GM11168 (cell line): Measurements from ENCODE around the gene INTS11.

Source experiments
- in situ Hi-C: fragments of 300-500 bp; cut with MboI; formaldehyde crosslinking; loops from one replicate; pipeline ENCODE4 v1.12.0; 2022; ENCODE audit warnings: low sequenced_read_pairs; ENCODE audit not compliant: unreplicated experiment

The INTS11 gene

GRCh38 chr1:1358433-1359271 lies 34.2 kb upstream of the INTS11 start, which contains the start of gene MXRA8:
Gene MXRA8, minus strand, starts transcription at chr1:1358555. Its CDS starts 51 bp downstream, at chr1:1358504.
- in situ Hi-C loops = no loop called here

DNA sequence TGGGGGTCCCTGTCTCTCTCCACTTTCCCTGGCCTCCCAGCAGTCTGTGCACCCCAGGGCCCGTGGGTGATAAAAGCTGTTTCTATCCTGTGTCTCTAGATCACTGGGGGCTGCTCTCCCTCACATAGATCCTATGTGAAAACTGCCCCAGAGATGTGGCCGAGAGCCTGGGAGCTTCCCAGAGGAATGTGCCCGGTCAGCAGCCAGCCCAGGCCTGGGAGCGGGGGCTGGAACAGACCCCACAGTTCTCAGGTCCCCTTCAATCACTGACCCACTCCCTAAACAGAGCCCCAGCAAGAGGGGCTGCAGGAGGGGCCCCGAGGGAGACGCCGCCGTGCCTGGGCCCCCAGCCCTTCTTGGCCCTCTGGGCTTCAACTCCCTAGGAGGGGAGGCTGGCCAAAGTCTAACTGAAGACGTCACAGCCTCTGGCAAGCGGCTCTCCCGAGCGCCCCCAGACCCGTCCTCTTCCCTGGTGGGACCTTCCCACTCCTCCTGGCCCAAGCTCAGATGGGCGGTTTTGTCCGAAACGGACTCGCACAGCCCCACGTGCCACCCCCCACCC lies 33.5 kb upstream of the INTS11 start:
- in situ Hi-C loops = no loop called here

DNA sequence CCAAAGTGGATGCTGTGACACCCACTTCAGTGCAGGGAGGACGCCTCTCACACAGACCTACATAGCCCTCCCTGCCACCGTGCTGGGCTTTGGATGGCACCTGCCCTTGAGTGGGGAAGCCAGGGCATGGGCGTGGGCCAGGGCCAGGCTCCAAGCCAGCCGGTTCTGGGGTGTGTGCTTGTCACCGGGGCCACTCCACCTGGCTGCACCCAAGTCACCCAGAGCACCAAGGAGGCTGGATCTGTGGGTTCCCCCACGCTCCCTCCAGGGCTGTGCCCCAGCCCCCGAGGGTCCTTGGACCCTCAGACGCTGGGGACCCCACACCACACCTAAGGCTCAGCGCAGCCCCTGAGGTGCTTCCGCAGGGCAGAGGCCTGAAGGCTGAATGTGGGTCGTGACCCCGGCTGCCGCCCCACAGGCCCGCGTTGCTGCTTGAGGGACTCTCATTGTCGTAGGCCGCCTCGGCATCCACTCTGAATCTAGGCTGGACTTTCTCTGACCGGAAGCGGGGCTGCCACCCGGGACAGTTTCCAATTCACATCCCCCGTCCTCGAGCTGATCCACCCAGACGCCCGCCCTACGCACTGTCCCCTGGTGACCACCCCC lies 32.4 kb upstream of the INTS11 start:
- in situ Hi-C loops = no loop called here

DNA sequence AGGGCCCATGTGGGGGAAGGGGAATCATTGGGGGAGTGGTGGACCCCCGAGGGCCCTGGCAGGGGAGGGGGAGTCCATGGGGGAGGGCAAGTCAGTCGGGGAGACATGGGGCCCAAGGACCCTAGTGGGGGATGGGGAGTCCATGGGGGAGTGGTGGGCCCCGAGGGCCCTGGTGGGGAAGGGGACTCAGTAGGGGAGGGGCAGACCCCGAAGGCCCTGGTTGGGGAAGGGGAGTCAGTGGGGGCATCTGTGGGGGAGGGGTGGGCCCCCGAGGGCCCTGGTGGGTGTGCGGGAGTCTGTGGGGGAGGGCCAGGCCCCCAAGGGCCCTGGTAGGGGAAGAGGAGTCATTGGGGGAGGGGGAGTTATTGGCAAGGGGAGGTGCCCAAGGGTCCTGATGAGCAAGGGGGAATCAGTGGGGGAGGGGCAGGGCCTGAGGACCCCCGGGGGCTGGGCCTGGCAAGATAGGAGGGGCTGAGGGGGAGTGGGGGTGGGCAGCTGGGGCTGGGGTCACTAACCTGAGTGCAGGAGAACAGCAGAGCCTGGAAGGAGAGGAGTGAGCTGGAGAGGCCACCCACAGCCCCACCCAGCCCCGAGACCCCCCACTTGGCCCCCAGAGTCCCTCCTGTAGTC lies 31.8 kb upstream of the INTS11 start:
- in situ Hi-C loops = no loop called here

- in situ Hi-C loops = no loop called here
Measured at GRCh38 chr1:1355416-1355815, 31.0 kb upstream of the INTS11 start.

DNA sequence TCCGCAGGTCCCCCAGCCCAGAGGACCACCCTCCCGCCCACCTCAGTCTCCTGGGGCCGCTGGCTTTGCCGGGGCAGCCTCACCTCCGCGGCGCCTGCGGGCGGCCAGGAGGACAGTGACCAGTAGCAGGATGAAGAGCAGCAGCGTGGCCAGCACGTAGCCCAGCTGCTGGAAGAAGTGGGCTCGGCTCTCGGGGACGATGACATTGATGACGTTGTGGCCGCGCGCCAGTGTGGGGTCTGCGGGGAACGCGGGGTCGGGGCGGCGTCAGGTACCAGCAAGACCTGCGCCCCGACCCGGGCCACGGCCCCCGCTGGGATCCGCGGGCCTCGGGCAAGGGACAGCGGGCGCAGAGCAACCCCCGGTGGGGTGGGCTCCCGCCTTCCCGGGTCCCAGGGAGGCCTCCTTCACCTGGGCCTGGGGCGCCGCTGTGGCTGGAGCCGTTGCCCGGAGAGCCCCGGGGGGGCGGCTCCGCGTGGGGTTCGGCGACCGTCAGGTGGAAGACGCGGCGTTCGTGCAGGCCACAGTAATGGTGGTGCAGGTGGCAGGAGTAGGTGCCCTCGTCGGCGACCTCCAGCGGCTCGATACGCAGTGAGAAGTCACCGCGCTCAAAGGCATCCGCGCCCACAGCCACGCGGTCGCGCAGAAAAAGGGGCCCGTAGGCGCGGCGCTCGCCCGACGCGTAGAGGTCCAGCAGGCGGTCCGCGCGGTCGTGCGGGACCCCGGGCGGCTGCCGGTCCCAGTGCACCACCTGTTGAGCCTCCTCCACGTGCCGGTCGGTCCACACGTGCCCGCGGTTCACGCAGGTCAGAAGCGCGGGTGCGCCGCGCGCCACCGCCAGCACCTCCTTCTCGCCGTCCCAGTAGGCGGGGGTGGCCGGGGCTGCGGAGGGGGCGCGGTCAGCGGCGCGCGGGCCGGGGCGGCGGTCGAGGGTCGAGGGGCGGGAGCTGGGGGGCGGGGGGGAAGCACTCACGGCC lies 30.1 kb upstream of the INTS11 start:
- in situ Hi-C loops = no loop called here

DNA sequence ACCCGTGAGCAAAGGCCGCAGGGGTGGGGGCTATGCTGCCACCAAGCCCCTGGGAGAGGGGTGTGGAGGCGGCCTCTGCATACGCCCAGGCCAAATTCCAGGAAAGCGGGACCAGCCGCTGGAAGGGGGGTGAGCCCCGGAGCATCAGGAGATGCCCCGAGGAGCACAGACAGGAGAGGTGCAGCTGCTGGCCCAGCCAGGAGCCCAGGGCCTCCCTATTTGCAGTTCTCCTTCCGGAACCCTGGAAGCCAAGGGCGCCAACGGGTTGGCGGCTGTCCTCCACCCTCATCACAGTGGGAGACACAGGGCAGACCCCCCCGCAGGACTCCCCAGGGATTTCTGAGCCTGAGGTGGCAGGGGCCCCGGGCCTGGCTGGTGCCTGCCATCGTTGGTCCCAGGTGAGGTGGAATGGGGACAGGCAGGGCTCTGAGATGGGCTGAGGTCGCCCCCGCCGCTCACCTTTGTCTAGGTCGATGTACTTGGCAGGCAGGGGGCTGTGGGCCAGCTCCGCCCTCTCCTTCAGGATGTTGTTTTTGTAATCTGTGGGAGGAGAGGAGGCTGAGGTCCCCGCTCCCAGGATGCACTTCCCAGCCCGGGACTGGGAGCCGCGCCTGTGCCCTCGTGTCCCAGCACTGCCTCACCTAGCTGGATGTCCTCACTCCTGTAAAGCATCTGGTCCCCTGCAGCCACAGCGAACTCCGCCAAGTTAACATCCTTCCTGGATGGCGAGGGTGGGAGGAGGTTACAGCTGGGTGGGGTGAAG lies 29.1 kb upstream of the INTS11 start:
- in situ Hi-C loops = no loop called here

DNA sequence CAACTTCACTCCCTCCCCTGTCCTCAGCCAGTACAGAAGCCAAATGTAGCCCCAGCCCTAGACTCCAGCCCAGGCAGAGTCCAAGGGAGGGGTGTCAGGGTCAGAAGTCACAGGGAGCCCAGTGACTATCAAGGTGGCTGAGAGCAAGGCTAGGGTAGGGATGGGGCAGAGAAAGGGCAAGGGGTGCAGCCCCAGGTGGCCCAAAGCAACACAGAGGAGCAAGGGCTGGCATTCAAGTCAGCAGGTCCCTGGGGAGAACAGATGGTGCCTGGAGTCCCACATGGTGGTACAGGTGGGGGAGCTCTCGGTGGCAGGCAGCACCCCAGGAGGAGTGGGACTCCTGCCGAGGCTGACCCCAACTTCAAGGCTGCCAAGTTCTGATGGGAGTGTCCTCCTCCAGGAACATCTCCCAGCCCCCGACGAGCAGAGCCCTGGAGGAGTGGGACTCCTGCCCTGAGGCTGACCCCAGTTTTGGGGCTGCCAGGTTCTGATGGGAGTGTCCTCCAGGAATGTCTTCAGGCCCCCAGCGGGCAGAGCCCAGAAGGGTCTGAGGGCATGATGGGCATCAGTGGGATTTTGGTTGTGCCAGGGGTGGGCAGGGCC lies 28.4 kb upstream of the INTS11 start:
- in situ Hi-C loops = no loop called here

DNA sequence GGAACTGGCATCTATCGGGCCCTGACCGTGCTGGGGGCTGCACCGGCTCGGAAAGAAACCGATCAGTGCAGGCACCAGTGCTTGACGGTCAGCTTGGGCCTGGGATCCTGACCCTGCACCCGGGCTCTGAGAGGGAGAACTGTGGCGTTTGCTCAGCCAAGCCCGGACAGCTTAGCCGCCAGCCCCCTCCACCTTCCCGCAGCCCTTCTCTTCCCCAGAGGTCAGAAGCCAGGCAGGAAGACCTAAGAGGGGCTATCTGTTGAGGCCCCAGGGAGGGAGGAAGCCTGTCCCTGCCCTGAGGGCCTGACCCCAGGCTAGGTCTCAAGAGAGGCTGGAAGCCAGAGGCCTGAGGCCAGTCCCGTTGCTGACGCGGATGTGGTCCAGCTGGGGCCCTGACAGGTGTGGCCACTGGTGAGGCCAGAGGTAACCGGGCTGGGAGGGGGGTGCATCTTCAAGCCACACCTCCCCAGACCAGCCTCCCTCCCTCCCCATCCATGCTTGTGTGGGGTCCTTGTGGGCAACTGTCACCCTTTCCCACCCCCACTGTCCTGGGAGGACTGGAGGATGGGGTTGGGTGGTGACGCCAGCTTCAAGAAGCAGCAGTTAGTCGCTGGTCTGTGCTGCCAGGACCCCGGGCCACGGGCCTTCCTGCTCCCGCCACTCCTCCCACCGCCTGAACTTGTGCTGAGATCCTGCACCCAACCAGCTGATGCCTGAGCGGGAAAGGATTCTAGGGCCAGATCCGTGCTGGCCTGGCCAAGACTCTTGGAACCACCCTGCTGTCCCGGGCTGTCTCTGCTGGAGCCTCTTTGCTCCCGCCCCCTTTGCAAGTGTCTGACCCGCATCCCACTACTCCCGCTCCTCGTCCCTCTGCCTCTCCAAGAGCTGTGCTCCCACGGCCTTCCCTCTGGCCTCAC lies 27.3 kb upstream of the INTS11 start:
- in situ Hi-C loops = no loop called here

- in situ Hi-C loops = no loop called here
Measured at GRCh38 chr1:1349256-1350012, 25.0 kb upstream of the INTS11 start, which contains the start of gene DVL1. Gene DVL1, minus strand, starts transcription at chr1:1349418. Its CDS starts 353 bp downstream, at chr1:1349065.

DNA sequence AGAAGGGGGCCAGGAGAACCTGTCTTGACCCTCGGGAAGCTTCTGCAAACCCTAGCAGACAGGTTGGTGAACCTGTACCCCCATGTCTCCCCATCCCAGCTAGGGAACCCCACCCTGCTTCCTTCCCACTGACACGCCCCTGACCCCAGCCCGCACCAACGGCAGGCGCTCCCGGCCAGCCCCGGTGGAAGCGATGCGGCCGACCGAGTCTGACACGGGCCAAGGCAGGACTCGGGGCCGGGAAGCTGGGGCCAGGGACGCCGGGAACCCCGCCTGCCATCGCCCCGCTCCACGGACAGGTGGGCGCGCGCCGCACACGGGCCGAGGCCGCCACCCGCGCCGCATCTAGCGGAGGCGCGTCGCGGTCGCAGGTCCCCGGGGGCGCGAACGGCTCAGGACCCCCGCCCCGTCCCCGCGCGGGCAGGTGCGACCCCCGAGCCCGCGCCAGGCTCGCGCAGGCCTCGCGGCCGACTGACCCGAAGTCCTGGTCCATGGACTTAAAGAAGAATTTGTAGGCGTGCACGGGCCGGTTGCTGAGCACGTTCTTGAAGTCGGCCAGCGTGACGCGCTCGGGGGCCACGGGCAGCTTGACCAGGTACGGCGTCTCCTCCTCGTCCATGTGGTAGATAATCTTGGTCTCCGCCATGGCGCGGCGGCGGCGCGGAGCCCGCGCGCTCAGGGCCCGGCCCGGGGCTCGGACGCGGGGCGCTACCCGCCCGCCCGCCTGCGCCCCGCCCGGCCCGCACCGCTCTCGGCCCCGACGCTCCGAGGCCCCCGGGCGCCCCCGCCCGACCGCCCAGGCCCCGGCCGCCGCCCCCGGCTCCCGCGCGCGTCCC lies 24.2 kb upstream of the INTS11 start:
- in situ Hi-C loops = no loop called here

GRCh38 chr1:1347663-1348419 lies 23.4 kb upstream of the INTS11 start:
- in situ Hi-C loops = no loop called here

DNA sequence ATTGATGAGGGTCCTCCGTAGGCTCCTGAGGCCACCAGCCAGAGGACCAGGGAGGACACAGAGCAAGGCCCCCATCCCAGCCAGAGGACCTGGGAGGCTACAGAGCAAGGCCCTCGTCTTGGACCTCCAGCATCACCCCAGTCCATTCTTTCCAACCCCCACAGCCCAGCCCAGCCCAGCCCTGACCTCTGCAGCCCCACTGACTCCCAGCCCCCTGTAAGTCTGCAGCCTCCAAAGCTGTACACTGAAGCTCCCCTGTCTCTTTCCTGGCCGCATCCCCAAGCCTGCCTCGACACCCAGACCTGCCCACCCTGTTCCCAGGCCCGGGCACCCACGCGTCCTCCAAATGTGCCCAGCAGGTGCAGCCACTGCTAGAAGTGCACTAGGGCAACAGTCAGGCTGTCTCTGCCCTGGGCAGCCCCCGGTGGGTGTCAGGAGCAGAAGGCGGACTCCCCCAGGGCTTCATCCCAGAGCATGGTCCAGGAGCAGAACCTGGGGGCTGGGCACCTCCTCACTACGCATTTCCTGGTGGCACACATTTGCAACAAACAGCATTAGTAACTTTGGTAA lies 22.7 kb upstream of the INTS11 start:
- in situ Hi-C loops = no loop called here

- in situ Hi-C loops = no loop called here
Measured at GRCh38 chr1:1346501-1346890, 22.0 kb upstream of the INTS11 start.

- in situ Hi-C loops = no loop called here
Measured at GRCh38 chr1:1345860-1346500, 21.5 kb upstream of the INTS11 start.
